OCI-LY1 (cell line): ENCODE data around the gene ENTR1.

Source experiments
- CTCF ChIP-seq: fragments of 200-600 bp; sonication (generic), shearing (Covaris generic); IDR thresholded peaks from 2 replicates; pipeline ENCODE4 v1.5.1; 2017; ENCODE audit warnings: mild to moderate bottlenecking, antibody characterized with exemption, low read length, moderate library complexity, mixed read lengths
- EZH2 ChIP-seq: fragments of 200-600 bp; sonication (generic), shearing (Covaris generic); IDR thresholded peaks from 2 replicates; pipeline ENCODE4 v1.8.0; 2017; ENCODE audit warnings: borderline replicate concordance, mixed run types, mild to moderate bottlenecking, antibody characterized with exemption, low read length, moderate library complexity, mixed read lengths

GRCh38 chr9:136402067-136402466 lies 8.3 kb downstream of the ENTR1 start:
- TF ChIP-seq CTCF = no peak
- TF ChIP-seq EZH2 = no peak
